T1000 (cell line): ENCODE data around the gene SRP54.
"Not testable (repeated sequence)": the region's sequence is repeated elsewhere in the genome, so short reads cannot be mapped to it uniquely, and the experiment has no call there.

Source experiments
- DNase-seq: peaks from one replicate; lab custom pipeline; 2025; ENCODE audit warnings: mixed read lengths; lab: John Stamatoyannopoulos, UW

SRP54 gene

DNA sequence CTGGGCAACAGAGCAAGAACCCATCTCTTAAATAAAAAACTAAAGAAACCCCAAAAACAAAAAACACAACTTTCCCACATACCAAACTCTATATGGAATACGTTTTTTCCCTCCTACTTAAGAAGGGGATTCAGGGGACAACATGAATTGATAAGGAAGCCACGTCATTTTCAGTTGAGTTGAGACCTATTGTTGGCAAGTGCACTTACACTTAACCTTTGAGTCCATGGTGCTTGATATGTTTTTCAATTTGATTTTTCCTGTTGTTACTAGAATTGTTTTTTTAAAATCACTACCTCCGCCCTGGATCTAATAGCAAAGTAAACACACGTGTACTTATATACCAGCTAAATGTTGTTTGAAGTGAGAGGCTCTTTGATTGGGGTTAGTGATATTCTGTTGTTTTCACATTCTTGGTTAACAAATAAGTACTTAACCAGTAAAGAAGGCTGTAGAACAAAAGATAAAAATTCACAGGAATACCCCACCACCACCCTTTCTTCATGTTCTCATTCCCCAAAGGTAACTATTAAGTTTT lies 65.3 kb downstream of the SRP54 start:
- no peak for DNase-seq

DNA sequence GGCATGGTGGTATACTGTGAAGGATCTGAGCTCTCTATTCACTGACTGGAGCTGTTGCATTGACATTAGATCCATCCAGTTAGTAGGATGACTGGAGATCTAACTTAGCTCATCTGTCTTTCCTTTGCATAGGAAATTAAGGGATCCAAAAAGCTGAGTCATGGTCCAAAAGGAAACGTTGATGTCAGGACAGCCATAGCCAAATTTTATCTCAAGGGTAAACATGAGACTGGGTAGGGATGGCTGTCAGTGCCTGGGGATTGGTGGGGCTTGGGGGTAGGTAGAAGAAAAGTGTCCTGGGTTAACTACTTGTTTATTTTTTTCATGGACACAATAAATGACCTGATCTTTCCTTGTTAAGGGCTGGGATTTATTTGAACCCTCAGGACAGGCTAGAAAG lies 67.9 kb downstream of the SRP54 start:
- DNase-seq: no peak

DNA sequence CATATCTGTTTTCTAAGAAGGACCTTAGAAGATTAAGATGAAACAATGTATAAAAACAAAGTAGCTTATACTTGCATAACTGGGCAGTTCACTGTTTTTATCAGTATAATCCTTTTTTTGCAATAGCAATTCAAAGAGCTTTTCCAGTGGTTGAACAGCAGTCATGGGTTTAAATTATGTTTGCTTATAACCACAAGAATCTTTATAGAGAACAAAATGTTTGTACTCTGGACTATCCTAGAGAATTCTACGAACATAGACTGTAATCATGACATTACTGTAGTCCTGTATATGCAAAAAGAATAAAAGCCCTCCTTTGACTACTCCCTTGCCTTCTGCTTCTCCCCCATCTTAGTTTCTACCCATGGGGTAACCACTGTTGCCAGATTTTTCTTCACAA lies 69.0 kb downstream of the SRP54 start:
- no peak for DNase-seq

DNA sequence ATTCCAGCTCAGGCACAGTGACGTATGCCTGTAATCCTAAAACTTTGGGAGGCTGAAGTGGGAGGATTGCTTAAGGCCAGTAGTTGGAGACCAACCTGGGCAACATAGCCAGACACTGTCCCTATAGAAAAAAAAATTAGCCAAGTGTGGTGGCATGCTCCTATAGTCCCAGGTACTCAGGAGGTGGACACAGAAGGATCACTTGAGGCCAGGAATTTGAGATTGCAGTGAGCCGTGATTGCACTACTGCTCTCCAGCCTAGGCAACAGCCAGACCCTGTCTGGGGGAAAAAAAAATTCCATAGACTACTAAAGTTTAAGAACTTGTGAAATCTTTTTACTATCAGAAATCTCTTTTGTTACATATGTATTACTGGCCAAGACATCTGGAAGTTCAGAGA lies 69.8 kb downstream of the SRP54 start:
- no peak for DNase-seq

DNA sequence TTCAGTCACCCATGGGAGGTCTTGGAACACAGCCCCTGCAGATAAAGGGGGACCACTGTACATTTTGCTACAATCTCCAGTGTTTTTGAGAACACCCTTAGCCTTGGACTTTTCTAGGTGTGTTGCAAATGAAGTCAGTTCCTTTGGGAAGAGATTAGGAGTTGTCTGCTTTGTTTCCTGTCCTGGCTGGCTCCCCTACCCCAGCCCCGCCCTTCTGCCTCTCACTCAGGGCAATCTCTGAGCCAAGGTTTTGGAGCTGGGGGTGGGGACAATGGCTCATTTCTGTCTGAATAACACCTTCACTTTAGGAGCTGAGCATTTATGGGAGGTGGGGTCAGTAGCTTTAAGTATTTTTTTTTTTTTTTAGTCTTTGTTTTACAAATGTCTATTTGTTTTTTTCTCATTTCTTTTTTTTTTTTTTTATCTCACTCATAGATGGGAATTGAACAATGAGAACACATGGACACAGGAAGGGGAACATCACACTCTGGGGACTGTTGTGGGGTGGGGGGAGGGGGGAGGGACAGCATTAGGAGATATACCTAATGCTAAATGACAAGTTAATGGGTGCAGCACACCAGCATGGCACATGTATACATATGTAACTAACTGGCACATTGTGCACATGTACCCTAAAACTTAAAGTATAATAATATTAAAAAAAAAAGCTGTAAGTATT lies 78.5 kb downstream of the SRP54 start:
- DNase-seq: not testable (repeated sequence)

DNA sequence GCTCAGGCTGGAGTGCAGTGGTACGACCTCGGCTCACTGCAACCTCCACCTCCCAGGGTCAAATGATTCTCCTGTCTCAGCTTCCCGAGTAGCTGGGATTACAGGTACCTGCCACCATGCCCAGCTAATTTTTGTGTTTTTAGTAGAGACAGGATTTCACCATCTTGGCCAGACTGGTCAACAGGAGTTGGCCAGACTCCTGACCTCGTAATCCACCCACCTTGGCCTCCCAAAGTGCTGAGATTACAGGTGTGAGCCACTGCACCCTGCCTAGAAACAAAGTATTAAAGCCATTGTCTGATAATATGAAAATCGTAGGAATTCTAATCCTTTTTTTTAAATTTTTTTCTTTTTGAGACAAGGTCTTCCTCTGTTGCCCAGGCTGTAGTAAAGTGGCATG lies 82.9 kb downstream of the SRP54 start:
- not testable (repeated sequence) for DNase-seq

DNA sequence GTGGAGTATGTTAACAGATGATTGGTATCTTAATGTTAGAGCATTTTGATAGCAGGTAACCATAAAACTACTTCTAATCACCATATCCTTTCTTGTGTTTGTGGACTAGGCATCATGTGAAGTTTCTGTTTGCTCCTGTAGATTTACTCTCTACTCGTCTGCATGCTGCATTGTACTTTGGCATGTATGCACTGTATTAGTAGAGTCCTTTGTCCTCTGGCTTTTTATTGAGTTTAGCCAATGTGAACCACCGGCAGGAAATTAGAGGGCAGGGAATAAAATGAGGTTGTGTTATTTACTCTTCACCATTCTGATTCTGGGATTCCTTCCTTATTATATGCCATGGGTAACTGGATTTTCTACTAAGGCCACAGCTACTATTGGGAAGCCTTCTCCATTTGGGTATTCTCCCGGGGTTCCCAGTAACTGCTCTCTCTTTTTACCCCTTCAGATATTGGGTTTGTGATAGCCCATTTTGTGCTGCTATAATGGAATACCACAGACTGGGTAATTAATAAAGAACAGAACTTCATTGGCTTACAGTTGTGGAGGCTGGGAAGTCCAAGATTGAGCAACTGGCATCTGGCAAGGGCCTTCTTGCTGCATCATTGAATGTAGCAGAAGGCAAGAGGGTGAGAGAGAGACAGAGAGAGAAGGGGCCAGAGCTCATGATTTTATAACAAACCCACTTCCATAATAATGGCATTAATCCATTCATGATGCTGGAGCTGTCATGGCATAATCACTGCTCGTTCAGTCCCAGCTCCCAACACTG lies 85.6 kb downstream of the SRP54 start:
- DNase-seq: no peak

DNA sequence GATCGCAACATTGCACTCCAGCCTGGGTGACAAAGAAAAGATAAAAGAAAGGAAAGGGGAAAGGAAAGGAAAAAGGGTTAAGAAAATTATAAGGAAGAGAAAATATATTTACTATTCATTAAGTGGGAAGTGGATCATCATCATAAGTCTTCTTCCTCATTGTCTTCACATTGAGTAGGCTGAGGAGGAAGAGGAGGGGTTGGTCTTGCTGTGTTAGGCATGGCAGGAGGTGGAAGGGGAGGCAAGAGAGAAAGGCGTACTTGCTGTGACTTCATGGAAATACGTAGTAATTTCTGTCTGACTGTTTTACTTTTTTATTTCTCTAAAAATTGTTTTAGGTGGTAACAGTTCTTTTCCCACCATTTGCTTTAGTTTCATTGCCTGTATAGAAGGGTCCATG lies 89.4 kb downstream of the SRP54 start:
- DNase-seq: no peak

DNA sequence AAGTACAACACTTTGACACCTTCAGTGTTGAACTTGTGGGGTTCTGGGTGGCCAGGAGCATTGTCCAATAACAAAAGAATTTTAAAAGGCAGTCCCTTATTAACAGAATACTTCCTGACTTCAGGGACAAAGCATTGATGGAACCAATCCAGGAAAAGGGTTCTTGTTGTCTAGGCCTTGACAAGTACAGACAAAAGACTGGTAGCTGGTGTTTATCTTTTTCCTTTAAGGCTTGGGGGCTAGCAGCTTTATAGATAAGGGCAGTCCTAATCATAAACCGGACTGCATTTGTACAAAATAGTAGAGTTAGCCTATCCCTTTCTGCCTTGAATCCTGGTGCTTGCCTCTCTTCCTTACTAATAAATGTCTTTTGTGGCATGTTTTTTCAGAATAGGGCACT lies 90.7 kb downstream of the SRP54 start:
- DNase-seq: no peak

DNA sequence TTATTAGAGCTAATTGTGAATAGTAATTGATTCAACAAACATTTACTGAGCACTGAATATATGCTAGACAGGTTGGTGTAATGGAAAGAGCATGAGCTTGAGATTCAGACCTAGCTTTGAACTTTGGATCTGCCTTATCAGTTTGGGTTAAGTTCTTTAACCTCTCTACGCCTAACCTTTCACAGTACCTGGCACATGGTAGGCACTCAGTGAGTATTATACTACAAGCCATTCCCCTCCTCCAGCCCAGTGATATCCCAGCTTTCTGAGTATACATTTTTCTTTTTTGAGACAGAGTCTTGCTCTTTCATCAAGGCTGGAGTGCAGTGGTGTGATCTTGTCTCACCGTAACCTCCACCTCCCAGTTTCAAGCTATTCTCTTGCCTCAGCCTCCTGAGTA lies 95.3 kb downstream of the SRP54 start:
- no peak for DNase-seq
